ENCODE measurements around the gene GLI3. TPM values are rescaled to one million over a fixed set of nuclear protein-coding genes. Genes with fewer than 3 reads are reported as not detected.

GLI3 gene
- total and polyA plus RNA-seq, 10 of the 15 experiments (the other 5 are each of a cell fraction or from before 2014, with no cell fraction given): 0.01 TPM; not detected in 8

DNA sequence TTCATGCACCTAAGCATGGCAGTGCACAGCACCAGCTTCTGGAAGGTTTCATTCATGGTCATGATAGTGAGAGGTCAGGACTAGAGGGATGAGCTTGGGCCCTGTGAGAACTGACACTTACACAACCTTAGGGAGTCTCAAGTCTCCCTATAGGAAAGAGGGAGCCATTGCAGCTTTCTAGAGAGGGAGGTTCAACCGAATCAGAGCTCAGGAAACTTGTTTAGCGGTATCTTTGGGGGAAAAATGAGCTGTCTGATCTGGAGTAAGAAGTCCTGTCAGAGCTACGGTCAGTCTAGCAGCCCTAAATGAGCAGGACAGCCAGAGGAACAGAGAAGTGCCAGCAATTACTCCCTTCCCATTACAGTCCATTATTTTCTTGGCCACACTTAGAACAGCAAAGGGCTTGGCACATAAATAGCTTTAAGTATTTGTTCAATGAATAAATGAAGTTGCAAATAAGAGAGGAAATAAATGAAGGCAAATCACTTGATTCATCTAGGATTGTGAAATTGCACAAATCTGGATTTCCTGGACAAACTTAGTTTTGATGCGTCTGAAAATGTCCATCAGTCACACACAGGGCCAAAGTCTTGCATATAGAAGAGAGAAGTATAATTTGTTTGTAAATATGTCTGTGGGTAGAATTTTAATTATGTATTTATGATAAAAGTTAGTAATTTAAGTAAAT lies 262.0 kb downstream of the GLI3 start:
- H3K79me2 ChIP-seq (ENCODE audit: control insufficient read depth, insufficient read depth, low read length): no peaks in the 10 kb centered on the region
- BruUV-seq (replicated peaks): no TSS peak
- no peaks in the 10 kb centered on the region for H3K9me3 ChIP-seq (replicated peaks; ENCODE audit: control insufficient read depth, insufficient read depth, low read length)
- RAD21 ChIA-PET (ENCODE audit: unreplicated experiment): interaction anchor here (0.8 to 0.9 kb wide), 2 partner anchors 32 to 868 kb away, joined by 3 to 5 read pairs; no protein-coding TSS in a partner anchor
- TF ChIP-seq CBFB (IDR thresholded peaks at IDR 0.05; ENCODE audit: low read depth) (no peak), POLR2A (IDR thresholded peaks at IDR 0.05; ENCODE audit: low read depth, low read length) (no peak), ATF7 (IDR thresholded peaks at IDR 0.05; ENCODE audit: low read depth) (no peak), SIN3A (IDR thresholded peaks at IDR 0.05; ENCODE audit: low read depth, low read length) (no peak)
- no peak overlapping the region for H3K4me2 ChIP-seq (ENCODE audit: control insufficient read depth, insufficient read depth)
- POLR2A ChIA-PET: no interaction called here
- intact Hi-C loops (cut with micrococcal nuclease; ENCODE audit: unreplicated experiment): loop anchor here (5.0 kb wide), 1 partner anchor 867 kb away; no protein-coding TSS in a partner anchor
- no peak overlapping the region for H3K9ac ChIP-seq (ENCODE audit: control insufficient read depth, insufficient read depth, low read length)
- in situ Hi-C loops (cut with MboI): loop anchor here (10.0 kb wide), 1 partner anchor 870 kb away; no protein-coding TSS in a partner anchor
- FAIRE-seq (no peak), ATAC-seq (no peak), DNase-seq (ENCODE audit: low read depth, low spot score) (no peak)
- no peak overlapping the region for H3K27ac ChIP-seq (ENCODE audit: control insufficient read depth, insufficient read depth)
- CTCF ChIA-PET: interaction anchor here (0.8 to 6.6 kb wide), 5 partner anchors 10 to 869 kb away, joined by 3 to 89 read pairs (median 3); no protein-coding TSS in a partner anchor
- 3% methylated on average over 4 of the region's 4 CpGs for WGBS (ENCODE audit: insufficient coverage, insufficient replicate concordance, low lambda C conversion rate, missing lambda C conversion rate)
- H3K36me3 ChIP-seq (ENCODE audit: control insufficient read depth in 2 of 2, insufficient read depth in 2 of 2, low read length in 1 of 2): no peaks in the 10 kb centered on the region
- no peak overlapping the region for H2AFZ ChIP-seq (ENCODE audit: control insufficient read depth, low read depth, low read length)
- SMC1A ChIA-PET (ENCODE audit: uncharacterized antibody, unreplicated experiment): interaction anchor here (0.6 to 2.7 kb wide), 6 partner anchors 12 to 847 kb away, joined by 3 to 9 read pairs (median 3); no protein-coding TSS in a partner anchor
- H3K27me3 ChIP-seq (replicated peaks in 1 of 2; ENCODE audit: control insufficient read depth in 2 of 2, insufficient read depth in 2 of 2, low read length in 1 of 2): no peaks in the 10 kb centered on the region; a peak in 1 of 4 replicates
- no peaks in the 10 kb centered on the region for H4K20me1 ChIP-seq (ENCODE audit: control insufficient read depth, insufficient read depth)
- no peaks in the 10 kb centered on the region for H3K4me1 ChIP-seq (ENCODE audit: control insufficient read depth, insufficient read depth, low read length)
- no peak overlapping the region for H3K4me3 ChIP-seq

DNA sequence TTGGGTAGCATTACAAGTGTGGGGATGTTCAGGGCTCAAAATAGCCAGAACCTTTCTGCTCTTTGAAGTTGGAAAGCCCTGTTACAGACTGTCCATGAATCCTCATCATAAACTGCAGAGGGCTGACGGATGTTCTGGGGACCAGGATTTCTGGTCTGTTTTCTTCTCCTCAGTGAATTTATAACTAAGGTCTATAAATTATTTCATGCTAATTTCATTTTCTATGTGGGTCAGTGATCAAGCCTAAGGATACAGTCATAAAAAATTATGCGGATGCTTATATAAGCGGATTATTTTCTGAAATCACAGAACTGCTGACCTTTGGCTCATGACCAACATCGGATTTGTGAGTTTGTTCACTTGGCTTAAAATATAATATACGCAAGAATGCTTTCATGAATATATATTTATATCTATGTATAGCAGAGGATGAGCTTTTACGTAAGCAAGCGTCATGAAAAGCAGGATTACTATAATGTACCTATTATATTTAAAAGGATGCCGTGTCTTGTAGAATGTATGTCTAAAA lies 263.7 kb downstream of the GLI3 start:
- 82% methylated on average over 8 of the region's 8 CpGs for WGBS (ENCODE audit: insufficient coverage, insufficient replicate concordance, low lambda C conversion rate, missing lambda C conversion rate)
- TF ChIP-seq, protein P1, sequence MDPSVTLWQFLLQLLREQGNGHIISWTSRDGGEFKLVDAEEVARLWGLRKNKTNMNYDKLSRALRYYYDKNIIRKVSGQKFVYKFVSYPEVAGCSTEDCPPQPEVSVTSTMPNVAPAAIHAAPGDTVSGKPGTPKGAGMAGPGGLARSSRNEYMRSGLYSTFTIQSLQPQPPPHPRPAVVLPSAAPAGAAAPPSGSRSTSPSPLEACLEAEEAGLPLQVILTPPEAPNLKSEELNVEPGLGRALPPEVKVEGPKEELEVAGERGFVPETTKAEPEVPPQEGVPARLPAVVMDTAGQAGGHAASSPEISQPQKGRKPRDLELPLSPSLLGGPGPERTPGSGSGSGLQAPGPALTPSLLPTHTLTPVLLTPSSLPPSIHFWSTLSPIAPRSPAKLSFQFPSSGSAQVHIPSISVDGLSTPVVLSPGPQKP (IDR thresholded peaks at IDR 0.05; ENCODE audit: low read depth, low read length): no peak
- TF ChIP-seq SPI1 (IDR thresholded peaks at IDR 0.05; ENCODE audit: borderline replicate concordance, insufficient read depth, low read depth, low read length) (no peak), E2F8 (IDR thresholded peaks at IDR 0.05; ENCODE audit: low read depth, partially characterized antibody) (no peak)
- TF ChIP-seq, protein P2, sequence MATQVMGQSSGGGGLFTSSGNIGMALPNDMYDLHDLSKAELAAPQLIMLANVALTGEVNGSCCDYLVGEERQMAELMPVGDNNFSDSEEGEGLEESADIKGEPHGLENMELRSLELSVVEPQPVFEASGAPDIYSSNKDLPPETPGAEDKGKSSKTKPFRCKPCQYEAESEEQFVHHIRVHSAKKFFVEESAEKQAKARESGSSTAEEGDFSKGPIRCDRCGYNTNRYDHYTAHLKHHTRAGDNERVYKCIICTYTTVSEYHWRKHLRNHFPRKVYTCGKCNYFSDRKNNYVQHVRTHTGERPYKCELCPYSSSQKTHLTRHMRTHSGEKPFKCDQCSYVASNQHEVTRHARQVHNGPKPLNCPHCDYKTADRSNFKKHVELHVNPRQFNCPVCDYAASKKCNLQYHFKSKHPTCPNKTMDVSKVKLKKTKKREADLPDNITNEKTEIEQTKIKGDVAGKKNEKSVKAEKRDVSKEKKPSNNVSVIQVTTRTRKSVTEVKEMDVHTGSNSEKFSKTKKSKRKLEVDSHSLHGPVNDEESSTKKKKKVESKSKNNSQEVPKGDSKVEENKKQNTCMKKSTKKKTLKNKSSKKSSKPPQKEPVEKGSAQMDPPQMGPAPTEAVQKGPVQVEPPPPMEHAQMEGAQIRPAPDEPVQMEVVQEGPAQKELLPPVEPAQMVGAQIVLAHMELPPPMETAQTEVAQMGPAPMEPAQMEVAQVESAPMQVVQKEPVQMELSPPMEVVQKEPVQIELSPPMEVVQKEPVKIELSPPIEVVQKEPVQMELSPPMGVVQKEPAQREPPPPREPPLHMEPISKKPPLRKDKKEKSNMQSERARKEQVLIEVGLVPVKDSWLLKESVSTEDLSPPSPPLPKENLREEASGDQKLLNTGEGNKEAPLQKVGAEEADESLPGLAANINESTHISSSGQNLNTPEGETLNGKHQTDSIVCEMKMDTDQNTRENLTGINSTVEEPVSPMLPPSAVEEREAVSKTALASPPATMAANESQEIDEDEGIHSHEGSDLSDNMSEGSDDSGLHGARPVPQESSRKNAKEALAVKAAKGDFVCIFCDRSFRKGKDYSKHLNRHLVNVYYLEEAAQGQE (IDR thresholded peaks at IDR 0.05; ENCODE audit: low read depth, low read length): no peak

More for the DNA sequence above, 263.7 kb downstream of the GLI3 start:
- no peak overlapping the region for H3K4me3 ChIP-seq
- H3K4me1 ChIP-seq (ENCODE audit: control insufficient read depth, insufficient read depth, low read length): no peaks in the 10 kb centered on the region
- H3K79me2 ChIP-seq (ENCODE audit: control insufficient read depth, insufficient read depth, low read length): no peaks in the 10 kb centered on the region
- ChIA-PET RAD21 (ENCODE audit: unreplicated experiment) (no interaction called here), POLR2A (interaction anchor here (0.5 kb wide), 1 partner anchor 731 kb away, joined by 3 read pairs; no protein-coding TSS in a partner anchor), SMC1A (ENCODE audit: uncharacterized antibody, unreplicated experiment) (interaction anchor here (1.0 kb wide), 1 partner anchor 11 kb away, joined by 3 read pairs; no protein-coding TSS in a partner anchor), CTCF (no interaction called here)
- FAIRE-seq: no peak
- BruUV-seq (replicated peaks): no TSS peak
- in situ Hi-C loops (cut with MboI) (loop anchor here (10.0 kb wide), 1 partner anchor 872 kb away; no protein-coding TSS in a partner anchor), intact Hi-C loops (cut with micrococcal nuclease; ENCODE audit: unreplicated experiment) (no loop called here)
- DNase-seq (ENCODE audit: low read depth, low spot score): no peak
- no peaks in the 10 kb centered on the region for H3K9me3 ChIP-seq (replicated peaks; ENCODE audit: control insufficient read depth, insufficient read depth, low read length)
- H3K27me3 ChIP-seq (replicated peaks in 1 of 2; ENCODE audit: control insufficient read depth in 2 of 2, insufficient read depth in 2 of 2, low read length in 1 of 2): no peaks in the 10 kb centered on the region; a peak in 1 of 4 replicates
- H3K4me2 ChIP-seq (ENCODE audit: control insufficient read depth, insufficient read depth): no peak overlapping the region
- no peak overlapping the region for H3K9ac ChIP-seq (ENCODE audit: control insufficient read depth, insufficient read depth, low read length)
- H2AFZ ChIP-seq (ENCODE audit: control insufficient read depth, low read depth, low read length): no peak overlapping the region
- no peaks in the 10 kb centered on the region for H4K20me1 ChIP-seq (ENCODE audit: control insufficient read depth, insufficient read depth)
- no peak for ATAC-seq
- no peak overlapping the region for H3K27ac ChIP-seq (ENCODE audit: control insufficient read depth, insufficient read depth)
- no peaks in the 10 kb centered on the region for H3K36me3 ChIP-seq (ENCODE audit: control insufficient read depth in 2 of 2, insufficient read depth in 2 of 2, low read length in 1 of 2)

Data from GM12878 (cell line).